HG02623 (cell line): ENCODE results near the gene SNRNP27.

ENCODE experiments used
- ATAC-seq: cut with Tn5 transposase; IDR thresholded peaks from one replicate; pipeline ENCODE4 v1.9.1; 2021; ENCODE audit warnings: moderate library complexity; ENCODE audit not compliant: unreplicated experiment

SNRNP27 gene

DNA sequence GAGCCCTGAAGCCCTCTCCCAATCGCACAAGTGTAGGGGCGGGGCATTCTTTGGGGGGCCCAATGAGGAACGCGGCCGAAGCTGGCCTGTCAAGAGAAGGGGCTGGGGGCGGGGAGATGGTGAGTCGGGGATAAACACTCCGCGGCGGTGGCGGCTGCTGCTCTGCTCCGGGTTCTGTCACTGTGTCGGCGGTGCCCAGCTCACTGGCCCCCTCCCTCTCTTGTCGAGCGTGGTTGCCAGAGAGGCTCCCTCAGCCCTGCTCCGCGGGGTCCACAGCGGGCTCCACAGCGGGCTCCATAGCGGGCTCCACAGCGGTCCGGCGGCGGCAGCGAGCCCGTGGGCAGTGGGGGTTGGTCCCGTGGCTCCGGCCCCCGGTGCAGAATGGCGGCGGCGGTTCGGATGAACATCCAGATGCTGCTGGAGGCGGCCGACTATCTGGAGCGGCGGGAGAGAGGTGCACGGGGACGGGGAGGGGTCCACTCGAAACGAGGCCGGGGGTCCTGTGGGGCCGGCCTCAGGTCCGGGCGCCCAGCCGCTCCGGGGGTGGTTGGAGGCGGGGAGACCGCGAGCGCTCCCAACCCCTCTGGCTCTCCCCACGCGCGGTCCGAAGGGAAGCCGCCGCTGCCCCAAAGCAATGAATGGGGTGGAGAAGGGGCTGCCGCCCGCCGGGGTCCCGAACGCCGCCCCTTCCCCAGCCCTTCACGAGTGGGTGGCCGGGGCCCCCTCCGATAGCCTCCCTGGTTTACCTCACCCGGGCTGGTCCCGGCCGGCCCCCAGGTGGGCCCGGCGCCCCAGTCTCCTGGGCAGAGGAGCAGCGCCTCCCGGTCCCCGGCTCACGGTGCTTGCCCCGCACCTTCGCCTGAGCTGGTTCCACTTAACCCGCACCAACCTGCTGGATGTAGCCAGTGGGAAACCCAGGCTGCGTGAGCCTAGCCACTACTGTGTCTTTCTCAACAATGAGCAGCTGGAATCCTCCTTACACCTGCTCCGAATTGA, 21.5 kb downstream of the SNRNP27 start, which contains the start of gene MXD1:
MXD1 (plus strand) TSS at position 160 of the 996 bp plus-strand sequence; CDS start at position 382, 222 bp downstream.
- ATAC-seq: no peak

DNA sequence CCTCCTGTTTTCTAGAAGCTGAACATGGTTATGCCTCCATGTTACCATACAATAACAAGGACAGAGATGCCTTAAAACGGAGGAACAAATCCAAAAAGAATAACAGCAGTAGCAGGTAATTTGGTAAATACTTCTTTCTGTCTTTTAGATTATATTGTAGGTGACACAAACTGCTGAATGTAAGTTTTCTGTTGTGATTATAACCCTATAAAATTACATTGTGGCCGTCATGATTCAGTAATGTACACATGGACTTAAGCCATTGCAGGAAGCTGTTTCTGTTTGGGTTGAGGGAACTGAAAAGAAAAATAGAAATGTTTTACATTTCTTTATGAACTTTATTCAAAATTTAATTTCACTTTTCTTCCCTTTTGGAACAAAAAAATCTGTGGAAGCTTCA, 22.4 kb downstream of the SNRNP27 start:
- no peak for ATAC-seq

DNA sequence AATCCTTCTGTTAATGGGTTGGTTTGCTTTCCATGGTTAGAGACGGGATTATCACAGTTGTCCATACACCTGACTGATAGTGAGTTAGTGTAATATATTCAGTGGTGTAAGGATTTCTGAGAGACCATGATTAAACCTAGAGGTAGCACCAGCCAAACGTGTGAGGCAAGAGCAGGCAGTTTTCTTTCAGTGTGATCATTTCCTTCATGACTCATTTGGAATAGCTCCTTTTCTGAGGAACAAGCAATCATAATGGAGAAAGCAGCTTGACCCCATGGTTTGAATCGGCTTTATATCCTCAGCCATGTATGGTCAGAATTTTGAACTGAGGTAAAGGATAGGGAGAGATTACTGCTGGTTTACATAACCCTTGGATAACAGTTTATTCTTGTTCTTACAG, 24.1 kb downstream of the SNRNP27 start:
- ATAC-seq: no peak

GRCh38 chr2:69918401-69918800, 24.6 kb downstream of the SNRNP27 start:
- ATAC-seq: no peak

DNA sequence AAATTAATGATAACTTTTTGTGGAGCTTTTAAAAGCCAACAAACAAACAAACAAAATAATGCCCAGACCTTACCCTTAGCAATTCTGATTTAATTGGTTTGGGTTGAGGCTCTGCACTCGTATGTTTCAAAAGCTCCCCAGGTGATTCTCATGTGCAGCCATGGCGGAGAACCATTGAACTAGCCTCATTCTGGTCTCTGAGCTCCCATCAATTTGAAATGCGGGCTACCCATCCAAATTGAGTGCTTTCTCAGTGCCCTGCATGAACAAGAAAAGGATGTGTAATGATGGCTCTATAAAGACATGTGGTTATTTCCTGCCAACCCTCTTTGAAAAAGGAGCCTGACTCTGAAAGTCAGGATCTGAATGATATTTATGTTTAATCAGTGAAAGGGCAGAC, 29.4 kb downstream of the SNRNP27 start:
- ATAC-seq: no peak

- no peak for ATAC-seq
Observed at GRCh38 chr2:69926849-69927515, 33.2 kb downstream of the SNRNP27 start.

DNA sequence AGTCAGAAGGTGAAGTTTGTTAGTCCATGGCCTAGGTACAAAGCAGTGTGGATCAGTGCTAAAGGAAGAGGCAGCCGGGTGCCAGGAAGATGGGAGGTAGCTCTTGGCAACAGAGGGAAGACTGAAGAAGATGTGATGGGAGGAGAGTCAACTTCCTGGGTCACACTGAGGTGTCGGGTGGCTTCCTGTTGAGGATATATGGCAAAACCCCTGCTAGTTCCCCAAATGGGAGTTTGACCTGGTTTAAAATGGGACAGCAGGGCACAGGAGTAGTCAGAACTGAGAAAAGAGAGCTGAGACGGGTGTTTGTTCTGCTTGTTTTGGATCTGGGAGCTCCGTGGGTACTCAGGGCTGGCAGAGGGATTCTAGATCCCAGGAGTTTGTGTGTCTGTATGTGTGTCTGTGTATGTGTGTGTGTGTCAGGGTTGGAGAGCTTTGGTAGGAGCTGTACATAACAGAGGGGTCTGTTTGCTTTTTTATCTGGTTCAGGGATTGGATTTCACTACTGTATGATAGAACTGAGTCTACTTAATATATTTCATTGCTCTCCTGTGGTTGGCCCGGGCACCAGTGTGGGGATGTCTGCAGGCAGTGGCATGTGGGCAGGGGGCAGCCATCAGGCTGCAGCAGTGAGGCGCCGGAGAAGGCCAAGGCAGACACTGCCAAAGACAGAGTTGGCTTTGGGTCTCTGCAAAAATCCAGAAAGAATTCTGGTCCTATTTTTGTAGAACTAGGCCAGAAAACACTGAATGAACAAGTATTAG, 38.3 kb downstream of the SNRNP27 start:
- ATAC-seq: no peak

GRCh38 chr2:69932596-69932922, 38.8 kb downstream of the SNRNP27 start:
- no peak for ATAC-seq

GRCh38 chr2:69933254-69933828, 39.6 kb downstream of the SNRNP27 start:
- ATAC-seq: no peak

- ATAC-seq: no peak
Observed at GRCh38 chr2:69933839-69934613, 40.3 kb downstream of the SNRNP27 start.

GRCh38 chr2:69934614-69934908, 40.8 kb downstream of the SNRNP27 start:
- no peak for ATAC-seq

- no peak for ATAC-seq
Observed at GRCh38 chr2:69935011-69935410, 41.3 kb downstream of the SNRNP27 start.

- no peak for ATAC-seq
Observed at GRCh38 chr2:69936906-69937305, 43.1 kb downstream of the SNRNP27 start.

DNA sequence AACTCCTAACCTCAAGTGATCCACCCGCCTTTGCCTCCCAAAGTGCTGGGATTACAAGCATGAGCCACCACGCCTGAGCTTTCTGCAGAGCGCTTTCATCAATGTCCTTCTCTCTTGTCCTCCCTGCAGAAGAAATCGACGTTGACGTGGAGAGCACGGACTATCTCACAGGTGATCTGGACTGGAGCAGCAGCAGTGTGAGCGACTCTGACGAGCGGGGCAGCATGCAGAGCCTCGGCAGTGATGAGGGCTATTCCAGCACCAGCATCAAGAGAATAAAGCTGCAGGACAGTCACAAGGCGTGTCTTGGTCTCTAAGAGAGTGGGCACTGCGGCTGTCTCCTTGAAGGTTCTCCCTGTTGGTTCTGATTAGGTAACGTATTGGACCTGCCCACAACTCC, 44.2 kb downstream of the SNRNP27 start:
- no peak for ATAC-seq

DNA sequence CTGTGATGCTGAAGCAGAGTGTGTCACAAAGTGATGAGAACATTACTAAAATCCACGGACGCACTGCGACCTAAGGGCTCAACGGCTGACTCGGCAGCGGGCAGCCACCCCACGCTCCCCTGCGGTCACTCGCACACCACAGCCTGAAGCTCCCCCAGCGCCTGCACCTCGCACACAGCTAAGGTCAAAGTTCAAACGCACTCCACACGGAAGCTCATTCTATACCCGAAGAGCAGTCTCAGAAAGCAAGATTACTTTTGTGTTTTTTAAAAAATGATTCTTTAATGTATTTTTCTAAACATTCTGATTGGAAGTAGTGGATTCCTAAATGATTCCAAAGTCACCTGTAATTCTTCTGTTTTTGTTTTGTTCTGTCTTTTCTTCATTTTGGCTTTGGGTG, 46.0 kb downstream of the SNRNP27 start:
- no peak for ATAC-seq

DNA sequence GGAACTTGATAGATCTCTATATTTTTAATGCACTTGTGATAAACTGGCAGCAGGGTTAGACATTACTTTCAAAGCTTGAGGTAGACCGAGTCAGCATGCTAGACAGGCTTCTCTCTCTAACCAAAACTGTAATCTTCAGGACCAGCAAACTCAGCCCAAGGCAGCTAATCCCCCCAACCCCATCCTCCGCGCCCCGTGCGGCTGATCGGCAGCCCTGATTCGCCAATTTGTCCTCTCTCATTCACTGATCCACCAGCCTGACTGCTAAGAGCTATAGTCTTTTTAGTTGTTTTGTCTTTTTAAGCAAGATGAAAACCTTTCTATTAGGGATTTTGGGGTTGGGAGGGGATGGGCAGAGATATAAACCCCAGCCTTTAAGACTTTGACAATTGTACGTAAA, 46.9 kb downstream of the SNRNP27 start:
- no peak for ATAC-seq

- no peak for ATAC-seq
Observed at GRCh38 chr2:69943000-69943842, 49.5 kb downstream of the SNRNP27 start.

DNA sequence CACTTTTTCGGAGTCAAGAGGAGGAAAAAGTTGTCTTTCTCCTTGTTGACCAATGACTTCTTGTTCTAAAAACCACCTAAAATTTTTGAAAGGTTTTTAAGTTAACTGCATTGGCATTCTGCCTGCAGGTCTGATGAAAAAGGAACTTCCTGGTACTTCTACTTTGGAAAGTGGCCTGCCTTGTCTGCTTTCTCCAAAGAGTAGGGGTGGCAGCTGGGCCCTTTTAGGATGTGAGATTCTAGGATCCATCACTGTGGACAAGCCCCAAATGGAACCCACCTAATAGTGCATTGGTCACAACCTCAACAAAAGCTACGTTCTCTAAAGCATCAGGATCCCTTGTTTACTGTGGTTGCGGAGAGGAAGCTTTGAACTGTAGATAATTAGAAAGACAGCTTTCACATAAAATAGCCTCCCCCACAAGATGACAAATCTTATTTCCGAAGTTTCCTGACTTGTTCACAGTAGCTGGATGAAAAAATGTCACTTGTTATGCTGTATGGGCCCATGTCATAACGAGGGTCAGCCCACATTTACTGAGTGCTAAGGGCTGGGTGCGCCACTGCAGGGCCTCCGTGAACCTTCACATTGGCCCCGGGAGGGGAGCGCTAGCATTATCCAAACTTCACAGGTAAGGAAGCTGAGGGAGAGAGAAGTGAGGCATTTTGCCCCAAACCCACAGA, 50.2 kb downstream of the SNRNP27 start:
- ATAC-seq: no peak

GRCh38 chr2:69944756-69945155, 51.0 kb downstream of the SNRNP27 start:
- ATAC-seq: no peak
